Lower leg skin (tissue), 3 donors: ENCODE results near the gene KRT14.

Experiments used
- CTCF ChIP-seq, 3 donors: fragments of 450-650 bp; IDR thresholded peaks; one replicate each; pipeline ENCODE4 v1.5.1; 2016; ENCODE audit warnings: antibody characterized with exemption in 3 of 3, mild to moderate bottlenecking in 3 of 3, moderate library complexity in 2 of 3
- POLR2A ChIP-seq, 2 donors: fragments of 450-650 bp; IDR thresholded peaks; one replicate each; pipeline ENCODE4 v1.6.1; 2016 to 2017; ENCODE audit warnings: antibody characterized with exemption in 2 of 2, mild to moderate bottlenecking in 1 of 2, moderate library complexity in 1 of 2

DNA sequence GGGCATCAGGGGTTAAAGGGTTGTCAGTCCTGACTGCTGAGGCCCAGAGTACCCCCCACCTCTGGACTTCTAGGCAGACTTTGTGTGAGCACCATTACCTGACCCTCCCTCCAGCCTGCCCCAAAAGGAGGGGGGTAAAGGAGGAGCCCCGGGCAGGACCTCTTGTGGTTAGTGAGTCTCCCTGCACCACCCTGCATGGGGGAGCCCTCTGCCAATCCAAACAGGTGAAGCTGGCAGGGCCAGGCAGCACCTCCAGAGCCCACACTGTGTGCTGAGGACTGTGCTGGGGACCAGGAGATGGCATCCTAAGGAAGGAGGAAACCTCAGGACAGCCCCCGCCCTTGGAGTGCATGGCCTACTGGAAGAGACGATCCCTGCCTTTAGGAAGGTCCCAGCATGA is 2.6 kb upstream of the KRT14 start:
- TF ChIP-seq CTCF (IDR thresholded peaks at IDR 0.05) (no peak), POLR2A (IDR thresholded peaks at IDR 0.05) (no peak)
